Common myeloid progenitor, CD34-positive (primary cell): Measurements from ENCODE around the gene STK32B. TPM values are rescaled to one million over a fixed set of nuclear protein-coding genes. Genes with fewer than 3 reads are reported as not detected.
"Not testable (repeated sequence)": the region's sequence is repeated elsewhere in the genome, so short reads cannot be mapped to it uniquely, and the experiment has no call there.

ENCODE experiments used
- CTCF ChIA-PET: fragments of 350-600 bp; sonication (Branson Sonifier 250); formaldehyde crosslinking; loops from one replicate; lab custom pipeline; 2021; ENCODE audit warnings: antibody characterized with exemption; lab: Charles Lee
- POLR2A ChIA-PET: fragments of 350-600 bp; sonication (Branson Sonifier 250); formaldehyde crosslinking; loops from one replicate; lab custom pipeline; 2021; ENCODE audit warnings: antibody characterized with exemption; lab: Charles Lee
- DNase-seq, 3 donors: peaks; one replicate each; pipeline versions ENCODE4 v3.0.0 to v3.0.0-alpha.2; 2013
- H3K27ac ChIP-seq, 2 experiments: 1 replicate in 1 of 2; 2 replicates in 1 of 2; pipeline ENCODE4 v1.7.0; 2013; ENCODE audit warnings: inconsistent platforms in 2 of 2, low read length in 2 of 2, mild to moderate bottlenecking in 2 of 2, low read depth in 1 of 2, moderate library complexity in 1 of 2; ENCODE audit not compliant: severe bottlenecking in 2 of 2, insufficient read depth in 1 of 2, poor library complexity in 1 of 2
- H3K27me3 ChIP-seq, 5 experiments: replicated peaks in 2 of 5; 1 replicate in 3 of 5; 2 replicates in 2 of 5; pipeline versions ENCODE4 v1.6.1 to v1.7.0; 2013; ENCODE audit warnings: low read length in 4 of 5, mild to moderate bottlenecking in 2 of 5, moderate library complexity in 2 of 5, inconsistent platforms in 1 of 5; ENCODE audit not compliant: insufficient read depth in 5 of 5, control insufficient read depth in 4 of 5
- H3K36me3 ChIP-seq, 4 experiments: 1 replicate in 2 of 4; 2 replicates in 2 of 4; pipeline versions ENCODE4 v1.6.1 to v1.7.0; 2013; ENCODE audit warnings: low read length in 3 of 4, control low read depth in 1 of 4, mild to moderate bottlenecking in 1 of 4; ENCODE audit not compliant: control insufficient read depth in 4 of 4, insufficient read depth in 4 of 4
- H3K4me1 ChIP-seq, 4 experiments: 1 replicate in 3 of 4; 2 replicates in 1 of 4; pipeline versions ENCODE4 v1.6.1 to v1.7.1; 2013; ENCODE audit warnings: low read length in 3 of 4, mild to moderate bottlenecking in 3 of 4, control low read depth in 1 of 4, inconsistent platforms in 1 of 4, moderate library complexity in 1 of 4; ENCODE audit not compliant: control insufficient read depth in 4 of 4, insufficient read depth in 4 of 4; ENCODE audit errors: control extremely low read depth in 1 of 4
- H3K4me3 ChIP-seq, 7 experiments: 1 replicate in 4 of 7; 2 replicates in 3 of 7; pipeline versions ENCODE4 v1.5.1 to v1.7.0; 2013; ENCODE audit warnings: mild to moderate bottlenecking in 7 of 7, low read length in 6 of 7, moderate library complexity in 6 of 7, inconsistent platforms in 2 of 7, low read depth in 2 of 7, control low read depth in 1 of 7; ENCODE audit not compliant: insufficient read depth in 4 of 7, control insufficient read depth in 1 of 7; ENCODE audit errors: extremely low read depth in 1 of 7
- H3K9me3 ChIP-seq, 5 experiments: 1 replicate in 4 of 5; 2 replicates in 1 of 5; pipeline versions ENCODE4 v1.6.1 to v1.7.1; 2013; ENCODE audit warnings: low read length in 4 of 5, mild to moderate bottlenecking in 2 of 5, inconsistent platforms in 1 of 5, low read depth in 1 of 5, moderate library complexity in 1 of 5; ENCODE audit not compliant: control insufficient read depth in 4 of 5, insufficient read depth in 2 of 5; ENCODE audit errors: control extremely low read depth in 1 of 5
- WGBS: methylation state at CpG from one replicate; pipeline ENCODE4 v1.1.5; 2013; ENCODE audit not compliant: insufficient coverage; 5-methylcytosine and 5-hydroxymethylcytosine counted together
- polyA plus RNA-seq: library from polyadenylated mRNA; unstranded; fragments of 120-200 nt; gene quantifications from one replicate; pipeline ENCODE4 v1.2.1, GENCODE V29; 2013

The STK32B gene
- polyA plus RNA-seq: 10.1 TPM

DNA sequence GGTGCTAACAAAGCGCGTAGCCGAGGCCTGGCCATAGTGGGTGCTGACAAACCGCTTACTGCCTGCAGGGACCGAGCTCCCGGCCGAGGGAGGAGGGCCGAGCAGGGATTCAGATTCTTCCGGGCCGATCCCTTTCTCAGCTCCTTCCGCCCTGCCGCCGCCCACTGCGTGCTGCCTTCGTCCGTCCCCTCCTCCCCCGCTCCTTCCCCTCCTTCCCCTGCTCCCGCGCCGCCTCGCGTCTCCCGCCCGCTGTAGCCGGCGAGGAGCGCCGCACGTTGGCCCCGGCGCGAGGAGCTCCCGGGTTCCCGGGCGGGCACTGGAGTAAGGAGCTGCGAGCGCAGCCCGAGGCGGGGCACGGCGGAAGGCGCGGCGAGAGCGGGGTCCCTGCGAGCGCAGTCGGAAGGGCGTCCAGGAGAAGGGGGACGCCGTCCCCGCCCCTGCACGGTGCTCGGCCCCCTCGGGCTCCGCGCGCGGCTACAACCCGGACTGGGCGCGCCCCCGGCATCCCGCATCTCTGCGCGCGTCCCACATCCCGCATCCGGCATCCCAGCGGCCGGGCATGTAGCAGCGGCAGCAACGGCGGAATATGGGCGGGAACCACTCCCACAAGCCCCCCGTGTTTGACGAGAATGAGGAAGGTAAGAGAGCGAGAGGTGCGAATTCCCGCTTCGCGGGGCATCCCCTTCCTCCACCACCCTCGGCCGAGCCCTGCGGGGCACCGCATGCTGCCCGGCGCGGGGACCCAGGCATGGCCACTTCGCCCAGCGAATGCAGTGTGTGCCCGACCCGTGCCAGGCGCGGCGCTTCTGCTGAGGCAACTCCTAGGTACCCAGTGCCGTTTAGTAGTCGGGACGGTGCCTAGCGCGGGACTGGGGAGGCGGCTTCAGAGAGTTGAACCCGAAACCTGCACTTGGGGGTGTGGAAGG, at the start of gene STK32B:
TSS of gene STK32B (plus strand) at position 203 of the 926 bp plus-strand sequence.
- POLR2A ChIA-PET: no interaction called here
- Histone ChIP-seq H3K27ac (no peak within 1 kb of the TSS), H3K9me3 (no peaks in the 10 kb centered on the region), H3K4me1 (peaks cover 0 to 30% (median 27%) of the 10 kb centered on the region in 4 experiments), H3K4me3 (peak within 1 kb of the TSS; percentile 67 to 84 (median 76)), H3K36me3 (peaks cover 0 to 2% (median 0%) of the 10 kb centered on the region in 4 experiments), H3K27me3 (no peaks in the 10 kb centered on the region)
- CTCF ChIA-PET: interaction anchor here (1.2 to 3.2 kb wide), 10 partner anchors 8 to 408 kb away, joined by 3 to 19 read pairs (median 6); no protein-coding TSS in a partner anchor
- 0% methylated on average over 84 of the region's 103 CpGs for WGBS
- peak in 2 of 3 donors; percentile 64 to 76 for DNase-seq

DNA sequence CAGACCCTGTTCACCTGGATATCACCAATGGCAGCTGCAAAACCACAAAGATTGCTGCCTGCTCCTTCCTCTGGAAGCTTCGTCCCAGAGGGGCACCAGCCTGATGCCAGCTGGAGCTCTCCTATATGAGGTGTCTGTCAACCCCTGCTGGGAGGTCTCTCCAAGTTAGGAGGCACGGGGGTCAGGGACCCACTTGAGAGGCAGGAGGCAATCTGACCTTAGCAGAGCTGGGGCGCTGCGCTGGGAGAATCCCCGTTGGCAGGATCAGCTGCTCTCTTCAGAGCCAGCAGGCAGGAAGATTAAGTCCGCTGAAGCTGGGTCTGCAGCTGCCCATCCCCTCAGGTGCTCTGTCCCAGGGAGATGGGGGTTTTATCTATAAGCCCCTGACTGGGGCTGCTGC, 49.6 kb upstream of the STK32B start:
- H3K4me3 ChIP-seq, H3K9me3 ChIP-seq, POLR2A ChIA-PET, H3K36me3 ChIP-seq, H3K27me3 ChIP-seq, H3K27ac ChIP-seq, DNase-seq: not testable (repeated sequence)
- H3K4me1 ChIP-seq: peaks cover 2 to 43% (median 23%) of the 10 kb centered on the region in 4 experiments
- 93% methylated on average over 6 of the region's 6 CpGs for WGBS
- CTCF ChIA-PET: interaction anchor here (0.6 to 1.7 kb wide), 2 partner anchors 10 to 42 kb away, joined by 4 to 5 read pairs; no protein-coding TSS in a partner anchor

DNA sequence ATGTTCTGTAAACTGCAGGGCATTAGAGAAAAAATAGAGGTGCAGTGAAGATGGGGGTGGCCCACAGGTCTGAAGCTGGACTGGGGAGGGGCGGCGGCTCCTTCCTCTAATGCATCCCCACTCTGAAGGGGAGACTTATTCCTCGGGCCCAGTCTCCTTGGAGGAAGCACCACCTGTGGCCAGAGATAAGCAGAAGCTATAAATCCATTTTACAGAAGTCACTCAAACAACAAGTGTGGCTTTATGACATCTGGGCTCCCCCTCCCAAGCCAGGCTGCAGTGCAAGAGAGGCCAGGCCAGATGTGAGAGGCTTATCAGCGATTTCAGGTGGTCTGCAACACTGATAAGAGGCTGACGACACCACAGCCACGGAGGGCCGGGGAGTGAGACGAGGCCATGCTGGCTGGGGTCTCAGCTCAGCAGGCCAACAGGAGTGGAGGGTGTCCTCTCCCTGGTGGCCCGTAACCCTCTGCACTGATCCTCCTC, 47.9 kb upstream of the STK32B start:
- WGBS: 0% methylated on average over 6 of the region's 9 CpGs
- H3K36me3 ChIP-seq: no peaks in the 10 kb centered on the region
- peaks cover 2 to 41% (median 23%) of the 10 kb centered on the region in 4 experiments for H3K4me1 ChIP-seq
- POLR2A ChIA-PET: interaction anchor here (0.7 to 0.8 kb wide), 3 partner anchors 29 to 42 kb away, joined by 3 to 9 read pairs (median 4); no protein-coding TSS in a partner anchor
- no peaks in the 10 kb centered on the region for H3K9me3 ChIP-seq
- CTCF ChIA-PET: interaction anchor here (1.0 to 2.3 kb wide), 5 partner anchors 9 to 160 kb away, joined by 3 to 9 read pairs (median 4); no protein-coding TSS in a partner anchor
- DNase-seq: peak; percentile 81 to 97 (median 95)
- no peak overlapping the region for H3K27ac ChIP-seq
- H3K27me3 ChIP-seq: no peaks in the 10 kb centered on the region
- H3K4me3 ChIP-seq: peak overlapping the region in 2 of 7 experiments; percentile 22 to 38

DNA sequence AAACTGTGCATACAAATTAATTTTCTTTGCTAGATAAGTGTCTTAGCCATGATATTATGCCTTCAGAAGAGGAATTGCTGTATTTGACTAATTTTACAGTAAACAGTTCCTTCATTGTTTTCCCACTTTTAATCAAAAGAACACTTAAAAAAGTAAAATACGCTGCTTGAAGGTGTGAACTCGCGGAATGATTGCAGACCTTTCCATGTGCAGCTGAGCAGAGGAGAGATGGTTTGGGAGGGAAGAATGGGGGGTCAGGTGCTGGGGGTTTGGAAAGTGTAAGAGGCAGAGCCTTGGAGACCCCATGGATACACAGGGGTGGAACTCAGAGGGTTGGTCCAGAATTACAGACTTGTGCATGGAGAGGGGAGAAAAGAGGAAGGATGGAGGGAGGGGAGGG, 47.4 kb upstream of the STK32B start:
- Histone ChIP-seq H3K27me3 (no peaks in the 10 kb centered on the region), H3K4me3 (no peak overlapping the region), H3K9me3 (no peaks in the 10 kb centered on the region), H3K4me1 (peaks cover 2 to 41% (median 23%) of the 10 kb centered on the region in 4 experiments), H3K36me3 (no peaks in the 10 kb centered on the region), H3K27ac (no peak overlapping the region)
- peak in 1 of 3 donors; percentile 38 for DNase-seq
- ChIA-PET CTCF (interaction anchor here (1.0 to 2.3 kb wide), 5 partner anchors 10 to 161 kb away, joined by 3 to 9 read pairs (median 4); no protein-coding TSS in a partner anchor), POLR2A (interaction anchor here (0.7 to 0.8 kb wide), 3 partner anchors 29 to 41 kb away, joined by 3 to 9 read pairs (median 4); no protein-coding TSS in a partner anchor)
- WGBS: no CpG with 5 or more reads among the region's 3 CpGs

DNA sequence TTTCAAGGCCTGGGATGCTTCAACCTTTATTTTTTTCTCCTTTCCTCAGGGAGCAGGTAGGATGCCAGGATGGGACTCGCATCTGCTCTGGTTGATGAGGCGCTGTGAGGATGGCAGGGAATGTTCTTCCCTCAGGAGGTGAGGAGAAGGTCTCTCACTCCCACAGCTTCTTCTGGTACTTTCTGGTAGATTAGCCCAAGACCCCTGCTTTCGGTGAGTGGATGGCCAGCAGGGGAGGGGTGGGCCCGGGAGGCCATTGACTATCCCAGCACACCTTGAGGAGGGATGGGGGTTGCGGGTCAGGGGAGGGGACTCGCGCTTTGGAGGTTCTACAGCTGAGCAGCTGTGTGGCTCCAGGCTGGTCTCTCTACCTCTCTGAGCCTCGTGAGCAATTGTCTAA, 46.8 kb upstream of the STK32B start:
- no peaks in the 10 kb centered on the region for H3K36me3 ChIP-seq
- H3K4me3 ChIP-seq: no peak overlapping the region
- peaks cover 2 to 41% (median 23%) of the 10 kb centered on the region in 4 experiments for H3K4me1 ChIP-seq
- no peak for DNase-seq
- no peaks in the 10 kb centered on the region for H3K27me3 ChIP-seq
- 98% methylated on average over 6 of the region's 8 CpGs for WGBS
- ChIA-PET POLR2A (no interaction called here), CTCF (interaction anchor here (1.3 to 2.3 kb wide), 3 partner anchors 10 to 32 kb away, joined by 3 to 9 read pairs (median 8); no protein-coding TSS in a partner anchor)
- H3K27ac ChIP-seq: no peak overlapping the region
- H3K9me3 ChIP-seq: no peaks in the 10 kb centered on the region

DNA sequence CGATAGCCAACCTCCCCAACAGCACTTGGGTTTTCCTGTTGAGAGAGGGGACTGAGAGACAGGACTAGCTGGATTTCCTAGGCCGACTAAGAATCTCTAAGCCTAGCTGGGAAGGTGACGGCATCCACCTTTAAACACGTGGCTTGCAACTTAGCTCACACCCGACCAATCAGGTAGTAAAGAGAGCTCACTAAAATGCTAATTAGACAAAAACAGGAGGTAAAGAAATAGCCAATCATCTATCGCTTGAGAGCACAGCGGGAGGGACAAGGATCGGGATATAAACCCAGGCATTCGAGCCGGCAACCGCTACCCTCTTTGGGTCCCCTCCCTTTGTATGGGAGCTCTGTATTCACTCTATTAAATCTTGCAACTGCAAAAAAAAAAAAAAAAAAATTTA, 44.3 kb upstream of the STK32B start:
- H3K4me1 ChIP-seq: peaks cover 2 to 37% (median 19%) of the 10 kb centered on the region in 4 experiments
- DNase-seq, H3K36me3 ChIP-seq, POLR2A ChIA-PET, H3K9me3 ChIP-seq, H3K27ac ChIP-seq, H3K27me3 ChIP-seq, H3K4me3 ChIP-seq: not testable (repeated sequence)
- WGBS: 68% methylated on average over 4 of the region's 11 CpGs
- CTCF ChIA-PET: interaction anchor here (1.1 to 1.2 kb wide), 2 partner anchors 12 to 21 kb away, joined by 3 read pairs; no protein-coding TSS in a partner anchor
